RWPE2 (cell line): ENCODE data around the gene C10orf95.
"Not testable (repeated sequence)": the region's sequence is repeated elsewhere in the genome, so short reads cannot be mapped to it uniquely, and the experiment has no call there.

Experiments
- ATAC-seq: fragments of 200-7000 bp; cut with Tn5 transposase; 3 replicates; pipeline ENCODE4 v1.9.1; 2021; ENCODE audit warnings: low read depth
- DNase-seq: peaks from one replicate; pipeline ENCODE4 v3.0.0-alpha.2; 2020; ENCODE audit warnings: low spot score
- H3K27ac ChIP-seq: fragments of 450-650 bp; 2 replicates; pipeline ENCODE4 v1.5.1; 2017; ENCODE audit warnings: mild to moderate bottlenecking; ENCODE audit not compliant: poor library complexity, severe bottlenecking
- H3K27me3 ChIP-seq: fragments of 250-450 bp; sonication (Bioruptor Pico); 2 replicates; pipeline ENCODE4 v1.5.1; 2021; ENCODE audit warnings: mild to moderate bottlenecking, moderate library complexity; ENCODE audit not compliant: insufficient read depth, poor library complexity, severe bottlenecking
- H3K36me3 ChIP-seq: fragments of 250-450 bp; sonication (Bioruptor Pico); 2 replicates; pipeline ENCODE4 v1.5.1; 2020; ENCODE audit warnings: low read depth, mild to moderate bottlenecking, moderate library complexity
- H3K4me1 ChIP-seq: fragments of 250-450 bp; sonication (Bioruptor Pico); 2 replicates; pipeline ENCODE4 v1.5.1; 2021; ENCODE audit warnings: mild to moderate bottlenecking, moderate library complexity; ENCODE audit not compliant: insufficient read depth, poor library complexity, severe bottlenecking
- H3K4me3 ChIP-seq: fragments of 250-450 bp; sonication (Bioruptor Pico); 2 replicates; pipeline ENCODE4 v1.5.1; 2021; ENCODE audit warnings: mild to moderate bottlenecking, moderate library complexity; ENCODE audit not compliant: severe bottlenecking
- H3K9me3 ChIP-seq: fragments of 250-450 bp; sonication (Bioruptor Pico); 2 replicates; pipeline ENCODE4 v1.5.1; 2021; ENCODE audit warnings: mild to moderate bottlenecking, moderate library complexity; ENCODE audit not compliant: severe bottlenecking
- TF ChIP-seq, protein P1 (sequence below): fragments of 450-650 bp; IDR thresholded peaks from one replicate; pipeline ENCODE4 v1.5.1; 2017; ENCODE audit warnings: mild to moderate bottlenecking, moderate library complexity; ENCODE audit not compliant: poor library complexity, severe bottlenecking

The C10orf95 gene, protein sequence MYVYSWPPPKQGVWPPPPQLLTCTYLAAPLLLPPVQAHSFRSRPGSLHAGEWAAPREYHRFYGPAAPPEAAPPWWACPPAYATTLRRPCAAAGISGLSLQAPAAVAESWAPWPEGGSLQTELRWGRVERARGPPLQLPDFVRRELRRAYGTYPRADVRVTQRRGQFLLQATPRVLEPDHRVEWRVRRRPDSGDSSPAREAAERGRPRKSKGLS

DNA sequence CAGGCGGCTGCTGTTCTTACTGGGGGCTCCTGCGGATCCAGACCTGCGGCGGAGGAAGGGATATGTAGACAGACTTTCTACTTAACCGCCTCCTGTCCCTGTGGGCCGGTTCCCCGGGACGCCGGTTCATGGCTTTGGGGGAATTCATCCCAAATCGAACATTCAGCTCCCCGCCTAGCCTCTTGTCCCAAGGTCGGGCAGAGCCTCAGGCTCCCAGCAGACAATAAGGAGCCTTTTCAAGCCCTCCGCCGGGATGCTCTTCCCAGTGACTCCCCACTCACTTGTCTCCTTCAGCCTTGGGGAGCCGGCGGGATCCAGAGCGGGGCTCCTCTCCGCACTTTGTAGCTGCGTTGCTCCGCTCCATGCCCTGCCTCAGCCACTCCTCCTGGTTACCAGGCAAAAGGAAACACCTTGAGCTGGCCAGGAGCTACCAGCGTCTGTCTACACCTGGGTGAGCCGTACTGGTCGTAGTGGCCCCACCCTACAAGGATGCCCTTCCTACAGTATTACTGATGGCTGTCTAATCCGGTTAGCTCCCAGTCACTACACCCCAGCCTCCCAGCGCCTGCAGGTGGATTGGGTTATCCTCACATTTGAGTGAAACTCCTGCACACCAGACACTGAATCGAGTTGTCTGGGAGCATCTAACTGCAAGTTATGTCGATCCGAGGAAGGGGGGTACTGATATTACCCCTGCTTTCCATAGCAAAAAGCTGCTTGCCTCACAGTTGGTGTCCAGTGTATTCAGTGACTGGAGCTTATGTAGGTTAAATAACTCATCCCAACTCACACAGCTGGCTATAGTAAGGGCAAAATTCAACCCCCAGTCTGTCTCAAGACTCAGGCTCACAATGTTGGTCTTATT is at the start of gene C10orf95:
TSS of gene C10orf95 (minus strand) at position 439 of the 865 bp plus-strand sequence. CDS start 450 bp downstream, outside the sequence.
- H3K27ac ChIP-seq = peak within 1 kb of the TSS; percentile 85
- no peaks in the 10 kb centered on the region for H3K27me3 ChIP-seq
- peaks cover 16% of the 10 kb centered on the region for H3K4me1 ChIP-seq

DNA sequence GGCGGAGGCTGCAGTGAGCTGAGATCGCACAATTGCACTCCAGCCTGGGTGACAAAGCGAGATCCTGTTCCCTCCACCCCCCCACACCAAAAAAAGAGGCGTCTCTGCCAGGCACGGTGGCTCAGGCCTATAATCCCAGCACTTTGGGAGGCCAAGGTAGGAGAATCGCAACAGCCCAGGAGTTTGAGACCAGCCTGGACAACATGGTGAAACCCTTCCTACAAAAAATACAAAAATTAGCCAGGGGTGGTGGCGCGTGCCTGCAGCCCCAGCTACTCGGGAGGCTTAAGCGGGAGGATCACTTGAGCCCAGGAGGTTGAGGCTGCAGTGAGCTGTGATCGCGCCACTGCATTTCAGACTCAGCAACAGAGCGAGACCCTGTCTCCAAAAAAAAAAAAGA is 49.3 kb upstream of the C10orf95 start:
- H3K27ac ChIP-seq, H3K36me3 ChIP-seq, H3K9me3 ChIP-seq, H3K27me3 ChIP-seq, ATAC-seq, H3K4me3 ChIP-seq, DNase-seq, H3K4me1 ChIP-seq: not testable (repeated sequence)

More for the DNA sequence above, at the start of gene C10orf95:
- DNase-seq (no peak), ATAC-seq (peak; percentile 54)
- TF ChIP-seq, protein P1, sequence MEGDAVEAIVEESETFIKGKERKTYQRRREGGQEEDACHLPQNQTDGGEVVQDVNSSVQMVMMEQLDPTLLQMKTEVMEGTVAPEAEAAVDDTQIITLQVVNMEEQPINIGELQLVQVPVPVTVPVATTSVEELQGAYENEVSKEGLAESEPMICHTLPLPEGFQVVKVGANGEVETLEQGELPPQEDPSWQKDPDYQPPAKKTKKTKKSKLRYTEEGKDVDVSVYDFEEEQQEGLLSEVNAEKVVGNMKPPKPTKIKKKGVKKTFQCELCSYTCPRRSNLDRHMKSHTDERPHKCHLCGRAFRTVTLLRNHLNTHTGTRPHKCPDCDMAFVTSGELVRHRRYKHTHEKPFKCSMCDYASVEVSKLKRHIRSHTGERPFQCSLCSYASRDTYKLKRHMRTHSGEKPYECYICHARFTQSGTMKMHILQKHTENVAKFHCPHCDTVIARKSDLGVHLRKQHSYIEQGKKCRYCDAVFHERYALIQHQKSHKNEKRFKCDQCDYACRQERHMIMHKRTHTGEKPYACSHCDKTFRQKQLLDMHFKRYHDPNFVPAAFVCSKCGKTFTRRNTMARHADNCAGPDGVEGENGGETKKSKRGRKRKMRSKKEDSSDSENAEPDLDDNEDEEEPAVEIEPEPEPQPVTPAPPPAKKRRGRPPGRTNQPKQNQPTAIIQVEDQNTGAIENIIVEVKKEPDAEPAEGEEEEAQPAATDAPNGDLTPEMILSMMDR = no peak
- H3K4me3 ChIP-seq = peak within 1 kb of the TSS; percentile 75
- H3K9me3 ChIP-seq = no peaks in the 10 kb centered on the region
- peaks cover 21% of the 10 kb centered on the region for H3K36me3 ChIP-seq

DNA sequence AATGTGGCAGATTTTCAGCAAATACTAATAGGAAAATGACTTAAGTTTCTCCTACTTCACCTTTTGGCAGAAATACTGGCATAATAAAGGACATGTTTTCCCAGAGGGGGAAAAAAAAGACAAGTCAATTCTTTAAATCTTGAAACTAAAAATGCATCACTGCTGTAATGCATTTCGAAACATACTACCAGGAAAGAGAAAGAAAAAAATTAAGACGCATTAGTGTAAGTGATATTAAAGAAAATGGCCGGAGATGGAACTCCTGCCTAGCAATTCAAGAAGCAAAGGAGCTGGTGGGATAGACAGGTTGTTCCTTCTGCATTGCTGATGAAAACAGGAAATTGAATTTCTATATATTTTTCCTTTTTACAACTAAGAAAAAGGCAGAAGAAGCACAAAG is 48.0 kb upstream of the C10orf95 start:
- H3K4me1 ChIP-seq = peaks cover 7% of the 10 kb centered on the region
- H3K36me3 ChIP-seq = peaks cover 9% of the 10 kb centered on the region
- no peak for ATAC-seq
- DNase-seq = no peak
- no peak overlapping the region for H3K4me3 ChIP-seq
- no peaks in the 10 kb centered on the region for H3K27me3 ChIP-seq
- H3K27ac ChIP-seq = no peak overlapping the region
- no peaks in the 10 kb centered on the region for H3K9me3 ChIP-seq
- TF ChIP-seq, protein P1 = no peak

DNA sequence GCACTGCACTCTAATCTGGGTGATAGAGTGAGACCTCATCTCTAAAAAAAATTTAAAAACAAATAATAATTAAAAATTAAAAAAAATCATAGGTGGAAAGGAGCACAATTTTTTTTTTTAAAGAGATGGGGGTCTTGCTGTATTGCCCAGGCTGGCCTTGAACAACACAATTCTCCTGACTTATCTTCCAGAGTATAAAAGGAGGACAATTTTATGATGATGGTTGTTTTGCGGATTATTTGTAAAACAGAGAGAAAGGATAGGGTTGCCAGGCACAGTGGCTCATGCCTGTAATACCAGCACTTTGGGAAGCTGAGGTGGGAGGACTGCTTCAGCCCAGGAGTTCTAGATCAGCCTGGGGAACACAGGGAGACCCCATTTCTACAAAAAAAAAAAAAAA is 46.2 kb upstream of the C10orf95 start:
- no peak for ATAC-seq
- peaks cover 9% of the 10 kb centered on the region for H3K36me3 ChIP-seq
- H3K9me3 ChIP-seq = no peaks in the 10 kb centered on the region
- peaks cover 3% of the 10 kb centered on the region for H3K4me1 ChIP-seq
- TF ChIP-seq, protein P1 = no peak
- H3K4me3 ChIP-seq = no peak overlapping the region
- no peak for DNase-seq
- no peaks in the 10 kb centered on the region for H3K27me3 ChIP-seq
- H3K27ac ChIP-seq = no peak overlapping the region

DNA sequence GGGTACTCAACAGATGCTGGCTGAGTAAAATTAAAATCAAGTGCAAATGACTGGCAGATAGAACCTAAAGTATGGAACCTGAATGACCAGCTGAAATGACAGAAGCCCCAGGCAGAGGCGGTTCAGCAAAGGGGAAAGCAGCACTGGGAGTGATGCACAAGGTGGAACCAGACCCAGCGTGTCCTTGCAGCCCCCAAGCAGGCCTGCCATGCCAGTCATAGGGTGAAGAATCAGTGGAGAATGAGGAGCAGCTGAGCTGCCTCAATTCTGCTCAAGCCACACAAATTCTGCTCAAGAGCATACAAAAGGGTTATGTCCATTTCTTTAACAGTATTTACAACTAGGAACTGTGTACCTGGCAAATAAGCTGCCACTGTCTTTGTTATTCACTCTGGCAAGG is 42.4 kb upstream of the C10orf95 start:
- Histone ChIP-seq H3K4me1 (no peaks in the 10 kb centered on the region), H3K27ac (no peak overlapping the region), H3K9me3 (peaks cover 1% of the 10 kb centered on the region), H3K4me3 (no peak overlapping the region), H3K27me3 (no peaks in the 10 kb centered on the region), H3K36me3 (peaks cover 28% of the 10 kb centered on the region)
- DNase-seq (no peak), ATAC-seq (0 out of 3 replicates have a peak, but pooled peaks have one; percentile 19)
- TF ChIP-seq, protein P1 = no peak
